GM18511 (cell line): Measurements from ENCODE around the gene NQO2.
"Not testable (repeated sequence)": the region's sequence is repeated elsewhere in the genome, so short reads cannot be mapped to it uniquely, and the experiment has no call there.

Experiments used
- ATAC-seq: cut with Tn5 transposase; IDR thresholded peaks from one replicate; pipeline ENCODE4 v1.9.1; 2021; ENCODE audit warnings: mild to moderate bottlenecking, moderate library complexity; ENCODE audit not compliant: unreplicated experiment

Gene NQO2

GRCh38 chr6:3011592-3011991, 11.9 kb downstream of the NQO2 start:
- no peak for ATAC-seq

- no peak for ATAC-seq
These were observed 13.8 kb downstream of the NQO2 start for GRCh38 chr6:3013486-3013885.

GRCh38 chr6:3013901-3014674, 14.4 kb downstream of the NQO2 start:
- no peak for ATAC-seq

DNA sequence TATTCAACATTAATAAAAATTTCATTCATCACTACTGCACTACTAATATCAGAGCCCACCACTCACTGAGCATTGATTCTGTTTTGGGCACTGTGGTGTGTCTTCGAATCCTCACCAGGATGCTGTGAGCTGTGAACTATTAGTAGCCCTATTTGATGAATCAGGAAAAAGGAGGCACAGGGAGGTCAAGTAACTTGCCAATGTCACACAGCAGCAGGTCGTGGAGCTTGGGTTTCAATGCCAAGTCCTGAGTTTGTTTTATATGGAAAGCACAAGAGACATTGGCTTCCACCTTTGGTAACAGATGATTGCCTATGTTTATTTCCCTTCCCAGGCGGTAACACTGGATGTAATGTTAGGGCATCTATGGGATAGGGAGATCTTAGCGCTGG, 15.0 kb downstream of the NQO2 start:
- no peak for ATAC-seq

DNA sequence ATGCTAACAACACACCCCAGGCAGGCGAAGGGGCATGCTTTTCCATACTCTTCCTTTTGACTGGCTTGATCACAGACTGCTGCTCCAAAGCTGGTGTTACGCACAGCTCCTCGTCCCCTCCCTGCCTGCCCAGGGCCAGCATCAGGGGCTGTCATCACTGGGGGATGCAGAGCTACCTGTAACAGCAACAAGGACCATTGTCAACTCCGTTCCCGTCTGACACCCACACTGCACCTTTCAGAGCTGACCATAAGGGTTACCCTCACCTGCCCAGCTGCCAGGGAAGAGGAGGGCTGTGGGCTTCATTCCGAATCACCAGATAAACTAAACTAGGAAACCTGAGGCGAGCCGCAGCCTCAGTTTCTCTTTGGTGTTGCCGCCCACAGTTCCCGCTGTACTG, 15.4 kb downstream of the NQO2 start:
- no peak for ATAC-seq

GRCh38 chr6:3016473-3017280, 17.0 kb downstream of the NQO2 start:
- ATAC-seq, result no peak

DNA sequence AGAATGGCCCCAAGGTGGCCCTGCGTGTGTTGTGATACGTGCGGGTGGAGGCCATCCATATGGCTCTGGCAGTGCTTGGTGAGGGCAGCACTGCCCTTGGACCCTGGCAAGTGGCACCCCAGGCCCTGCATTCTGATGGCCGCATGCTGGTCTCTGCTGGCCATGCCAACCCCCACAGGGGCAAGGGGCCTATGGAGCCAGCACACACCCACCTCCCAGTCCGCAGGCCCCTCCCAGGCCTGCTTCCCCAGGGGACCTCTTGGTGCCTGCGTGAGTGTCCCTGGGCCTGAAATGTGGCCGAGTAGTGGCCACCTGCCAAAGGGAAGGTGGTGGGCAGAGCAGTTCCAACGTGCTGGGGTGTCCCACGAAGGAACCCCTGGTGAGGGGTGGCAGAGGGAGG, 17.6 kb downstream of the NQO2 start:
- no peak for ATAC-seq

DNA sequence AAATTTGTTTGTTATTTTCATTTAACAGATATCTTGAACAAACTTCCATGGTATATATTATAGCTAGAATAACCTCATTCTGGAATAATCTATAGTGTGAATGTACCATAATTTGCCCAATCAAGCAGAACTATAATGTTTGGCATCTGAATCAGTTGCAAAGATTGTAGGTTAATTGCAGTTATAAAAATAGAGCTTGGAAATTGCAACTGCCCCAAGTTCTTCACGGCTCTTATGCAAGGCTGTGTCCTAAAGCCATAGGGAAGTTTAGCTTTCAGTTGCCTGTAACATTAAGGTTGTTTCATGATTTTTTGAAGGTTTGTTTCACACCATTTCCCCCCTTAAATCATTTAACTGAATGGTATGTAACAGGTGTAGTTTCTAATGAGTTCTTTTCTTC, 19.4 kb downstream of the NQO2 start:
- no peak for ATAC-seq

GRCh38 chr6:3019749-3020320, 20.1 kb downstream of the NQO2 start:
- ATAC-seq, result no peak

DNA sequence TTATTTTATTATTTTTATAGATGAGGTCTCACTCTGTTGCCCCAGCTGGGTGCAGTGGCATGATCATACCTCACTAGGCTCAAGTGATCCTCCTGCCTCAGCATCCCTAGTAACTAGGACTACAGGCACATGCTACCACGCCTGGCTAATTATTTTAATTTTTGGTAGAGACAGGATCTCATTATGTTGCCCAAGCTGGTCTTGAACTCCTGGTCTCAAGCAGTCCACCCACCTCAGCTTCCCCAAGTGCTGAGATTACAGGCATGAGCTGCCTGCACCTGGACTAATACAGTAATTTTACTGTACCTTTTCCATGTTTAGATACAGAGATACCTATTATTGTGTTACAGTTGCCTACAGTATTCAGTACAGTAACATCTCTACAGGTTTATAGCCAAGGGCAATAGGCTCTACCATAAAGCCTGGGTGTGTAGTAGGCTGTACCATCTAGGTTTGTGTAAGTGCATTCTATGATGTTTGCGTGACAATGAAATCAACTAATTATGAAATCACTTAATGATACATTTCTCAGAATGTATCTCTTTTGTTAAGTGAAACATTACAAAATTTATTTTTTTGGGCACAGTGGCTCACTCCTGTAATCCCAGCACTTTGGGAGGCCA, 21.4 kb downstream of the NQO2 start:
- not testable (repeated sequence) for ATAC-seq

DNA sequence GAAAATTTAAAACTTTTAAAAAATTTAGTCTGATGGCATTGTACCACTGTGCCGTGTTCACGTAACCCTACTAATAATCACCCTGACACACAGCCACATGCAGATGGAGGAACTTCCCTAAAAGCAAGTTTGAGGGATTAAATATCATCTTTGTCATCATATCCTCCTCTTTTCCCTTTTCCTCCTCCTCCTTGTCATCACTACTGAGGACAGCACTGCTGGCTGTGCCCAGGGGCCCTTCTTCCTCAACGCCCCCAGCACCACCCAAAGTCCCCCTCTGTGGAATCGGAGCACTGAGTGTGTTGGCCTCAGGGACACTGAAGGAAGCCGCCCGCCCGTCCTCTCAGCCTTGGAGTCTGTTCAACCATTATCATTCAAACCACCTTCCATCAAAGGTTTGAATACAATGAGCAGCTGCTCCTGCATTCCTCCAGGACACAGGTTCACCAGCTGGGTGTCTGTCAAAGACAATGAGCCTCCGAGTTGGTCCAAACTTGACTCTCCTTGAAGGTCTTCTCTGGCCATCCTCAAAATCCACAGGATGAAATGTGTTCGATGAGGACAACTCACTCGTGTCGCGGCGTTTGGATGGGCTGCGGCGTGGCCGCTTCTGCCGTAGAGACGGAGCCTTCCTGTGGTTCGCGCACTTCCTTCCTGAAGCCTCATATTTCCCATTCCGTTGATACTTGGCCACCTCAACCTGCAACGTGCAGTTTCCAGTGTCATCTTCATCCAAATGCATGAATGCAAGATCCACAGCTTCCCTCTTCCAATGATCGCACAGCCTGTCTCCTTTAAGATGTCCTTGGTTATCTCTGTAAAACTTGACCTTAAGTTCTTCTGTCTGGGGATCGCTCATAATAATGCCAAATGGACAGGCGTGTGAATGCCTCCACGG, 23.3 kb downstream of the NQO2 start:
- peak; percentile 12 for ATAC-seq

GRCh38 chr6:3023663-3024483, 24.2 kb downstream of the NQO2 start:
- ATAC-seq, result peak; percentile 87

DNA sequence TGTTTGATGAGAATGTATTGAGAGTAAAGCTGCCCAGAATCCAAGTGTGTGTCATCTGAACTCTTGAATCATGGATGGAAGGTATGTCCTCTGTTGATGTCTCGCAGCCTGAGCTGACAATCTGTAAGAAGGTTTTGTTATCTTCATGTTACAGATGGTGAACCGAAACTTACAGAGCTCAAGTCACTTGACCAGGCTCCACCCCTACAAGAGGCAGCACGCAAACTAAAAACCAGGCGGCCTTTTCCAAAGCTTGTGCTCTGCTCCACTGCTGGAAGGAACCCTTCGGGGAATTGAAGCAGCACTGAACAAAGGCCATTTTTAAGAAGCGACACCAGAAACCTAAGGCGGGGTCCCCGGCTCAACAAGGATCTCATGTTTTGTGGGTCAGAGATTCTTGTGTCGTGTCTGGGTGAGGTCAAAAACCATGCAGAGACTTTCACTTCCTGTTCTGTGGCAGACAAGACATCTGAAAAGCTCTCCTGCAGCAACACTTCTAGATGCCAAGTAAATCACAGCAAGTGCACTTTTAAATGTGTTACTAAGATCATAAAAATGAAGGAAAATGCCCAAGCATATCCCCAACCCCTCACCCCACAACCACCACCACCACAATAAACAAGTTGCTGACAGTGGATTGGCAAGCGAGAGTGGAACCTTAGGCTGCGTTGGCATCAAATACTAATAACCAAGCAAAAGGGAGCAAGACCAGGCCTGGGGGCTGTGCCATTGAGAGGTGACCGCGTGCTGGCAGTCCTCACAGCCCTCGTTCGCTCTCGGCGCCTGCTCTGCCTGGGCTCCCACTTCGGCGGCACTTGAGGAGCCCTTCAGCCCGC, 27.3 kb downstream of the NQO2 start:
- ATAC-seq, result peak; percentile 76

GRCh38 chr6:3028156-3028555, 28.5 kb downstream of the NQO2 start:
- not testable (repeated sequence) for ATAC-seq

DNA sequence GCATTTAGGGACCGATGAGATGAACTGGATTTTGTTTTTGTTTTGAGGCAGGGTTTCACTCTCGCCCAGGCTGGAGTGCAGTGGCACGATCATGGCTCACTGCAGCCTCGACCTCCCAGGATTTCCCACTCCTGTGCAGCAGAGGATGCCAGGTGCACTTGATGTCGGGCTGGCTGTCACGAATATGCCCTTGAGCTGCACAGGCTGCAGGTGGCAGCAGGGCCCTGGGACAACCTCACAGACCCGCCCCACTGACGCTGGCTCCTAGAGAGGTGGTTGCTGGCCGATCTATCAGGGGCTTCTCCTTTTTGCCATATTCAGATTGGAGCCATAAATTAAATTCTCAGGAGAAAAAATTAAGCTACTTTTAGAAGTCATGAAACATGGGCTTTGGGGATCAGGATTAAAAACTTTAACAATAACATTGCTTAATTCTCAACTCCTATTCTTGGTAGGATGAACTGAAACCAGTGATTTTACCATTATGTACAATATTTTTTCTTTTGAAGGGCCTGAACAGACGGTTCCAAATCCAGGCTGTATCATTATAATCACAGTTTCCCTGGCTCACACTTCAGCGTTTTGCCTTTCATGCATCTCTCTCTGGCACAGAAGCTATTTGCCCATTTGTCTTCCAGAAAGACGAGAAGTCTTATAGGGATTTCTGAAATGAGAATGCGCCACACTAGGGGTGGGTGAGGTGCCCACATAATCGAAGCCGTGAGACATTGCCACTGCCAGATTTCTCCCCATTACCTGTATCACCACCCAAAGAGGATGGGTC, 32.4 kb downstream of the NQO2 start:
- ATAC-seq, result no peak

DNA sequence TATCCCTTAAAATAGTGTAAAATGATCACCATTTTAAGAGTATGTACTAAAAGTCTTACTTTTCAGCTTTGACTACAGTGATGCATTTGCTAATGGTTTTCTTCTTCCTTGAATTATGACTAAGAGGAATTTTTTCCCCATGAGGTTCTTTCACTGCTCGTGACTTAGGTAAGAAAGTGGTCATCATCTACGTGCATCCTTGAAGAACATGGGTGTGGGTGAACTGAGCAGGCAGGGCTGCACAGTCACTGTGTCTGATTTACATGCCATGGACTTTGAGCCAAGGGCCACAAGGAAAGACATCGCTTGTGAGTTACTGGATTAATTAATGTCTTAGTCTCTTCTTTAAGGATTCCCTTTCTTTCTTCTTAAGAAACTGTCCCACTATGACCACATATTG, 33.3 kb downstream of the NQO2 start:
- ATAC-seq, result no peak

DNA sequence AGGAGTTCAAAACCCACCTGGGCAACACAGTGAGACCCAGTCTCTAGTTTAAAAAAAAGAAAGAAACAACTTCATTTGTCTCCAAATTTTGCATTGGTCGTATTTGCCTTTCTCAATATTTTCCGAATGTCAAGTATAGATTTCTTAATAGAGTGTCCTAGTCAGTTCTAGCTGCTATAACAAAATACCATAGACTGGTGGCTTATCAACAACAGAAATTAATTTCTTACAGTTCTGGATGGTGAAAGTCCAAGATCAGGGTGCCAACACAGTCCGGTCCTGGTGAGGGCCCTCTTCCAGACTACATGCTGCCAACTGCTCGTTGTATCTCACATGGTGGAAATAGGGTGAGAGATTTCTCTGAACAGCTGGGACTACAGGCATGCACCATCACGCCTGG, 34.0 kb downstream of the NQO2 start:
- no peak for ATAC-seq

DNA sequence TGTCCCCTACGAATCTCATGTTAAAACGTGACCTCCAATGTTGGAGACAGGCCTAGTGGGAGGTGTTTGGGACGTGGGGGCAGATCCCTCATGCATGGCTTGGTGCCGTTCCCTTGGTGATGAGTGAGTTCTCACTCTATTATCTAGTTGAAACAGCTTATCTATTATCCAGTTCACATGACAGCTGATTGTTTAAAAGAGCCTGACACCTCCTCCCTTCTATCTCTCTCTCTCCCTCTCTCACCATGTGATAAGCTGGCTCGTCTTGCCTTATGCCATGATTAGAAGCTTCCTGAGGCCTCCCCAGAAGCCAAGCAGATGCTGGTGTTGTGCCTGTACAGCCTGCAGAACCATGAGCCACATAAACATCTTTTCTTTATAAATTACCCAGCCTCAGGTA, 35.7 kb downstream of the NQO2 start:
- no peak for ATAC-seq
